ENCODE data around the gene RHBDL3. TPM values are rescaled to one million over a fixed set of nuclear protein-coding genes. Genes with fewer than 3 reads are reported as not detected.
A peak's percentile ranks its signal among the peaks of the same experiment; 100 is the strongest.

Gene RHBDL3
- polyA plus RNA-seq, 1 experiment: 0.01 TPM

- POLR2A ChIA-PET: no interaction called here
- peaks cover 52% of the 10 kb centered on the region for H3K27me3 ChIP-seq (ENCODE audit: control insufficient read depth, insufficient read depth, low read length)
- DNase-seq (ENCODE audit: low read depth): no peak
- peak overlapping the region; percentile 25 for H3K4me3 ChIP-seq (ENCODE audit: low read depth, low read length)
- TF ChIP-seq CTCF (IDR thresholded peaks at IDR 0.05; ENCODE audit: insufficient read depth, low read depth, low read length): no peak
- CTCF ChIA-PET: no interaction called here
- no peaks in the 10 kb centered on the region for H3K36me3 ChIP-seq (ENCODE audit: control insufficient read depth, insufficient read depth, low read length)
These were observed 1.0 kb downstream of the RHBDL3 start for GRCh38 chr17:32266389-32267301.

DNA sequence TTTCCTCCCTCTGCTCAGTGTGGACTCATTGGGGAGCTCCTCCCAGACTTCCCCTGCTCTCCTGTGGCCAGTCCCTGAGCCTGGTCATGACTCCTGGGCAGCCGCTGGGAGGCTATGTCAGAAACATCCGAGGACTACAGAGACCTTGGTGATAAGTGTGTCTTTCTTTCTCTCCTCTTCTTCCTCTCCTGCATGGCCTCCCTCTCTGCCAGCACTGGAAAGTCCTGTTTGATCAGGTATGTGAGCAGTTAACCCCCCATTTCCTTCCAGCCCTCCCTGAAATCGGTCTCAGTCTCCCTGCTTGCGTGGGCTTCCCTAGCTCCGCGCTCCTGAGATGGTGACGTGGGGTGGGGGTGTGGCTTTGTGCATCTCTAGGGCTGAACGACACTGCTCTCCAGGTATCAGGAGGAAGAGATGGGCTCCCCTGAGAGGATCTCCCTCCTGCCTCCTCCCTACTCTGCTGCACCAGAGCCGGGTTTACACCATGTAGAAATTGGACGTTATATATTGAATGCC, 2.1 kb downstream of the RHBDL3 start:
- peaks cover 43% of the 10 kb centered on the region for H3K27me3 ChIP-seq (ENCODE audit: control insufficient read depth, insufficient read depth, low read length)
- TF ChIP-seq CTCF (IDR thresholded peaks at IDR 0.05; ENCODE audit: insufficient read depth, low read depth, low read length): no peak
- ChIA-PET CTCF (no interaction called here), POLR2A (no interaction called here)
- H3K36me3 ChIP-seq (ENCODE audit: control insufficient read depth, insufficient read depth, low read length): no peaks in the 10 kb centered on the region
- no peak overlapping the region for H3K4me3 ChIP-seq (ENCODE audit: low read depth, low read length)
- no peak for DNase-seq (ENCODE audit: low read depth)

- no peak for DNase-seq (ENCODE audit: low read depth)
- H3K36me3 ChIP-seq (ENCODE audit: control insufficient read depth, insufficient read depth, low read length): no peaks in the 10 kb centered on the region
- TF ChIP-seq CTCF (IDR thresholded peaks at IDR 0.05; ENCODE audit: insufficient read depth, low read depth, low read length): no peak
- peaks cover 38% of the 10 kb centered on the region for H3K27me3 ChIP-seq (ENCODE audit: control insufficient read depth, insufficient read depth, low read length)
- POLR2A ChIA-PET: no interaction called here
- CTCF ChIA-PET: no interaction called here
- no peak overlapping the region for H3K4me3 ChIP-seq (ENCODE audit: low read depth, low read length)
These were observed 3.2 kb downstream of the RHBDL3 start for GRCh38 chr17:32268734-32269288.

GRCh38 chr17:32269377-32269776, 3.7 kb downstream of the RHBDL3 start:
- DNase-seq (ENCODE audit: low read depth): no peak
- CTCF ChIA-PET: no interaction called here

More at GRCh38 chr17:32269377-32269776, 3.7 kb downstream of the RHBDL3 start:
- Histone ChIP-seq H3K27me3 (ENCODE audit: control insufficient read depth, insufficient read depth, low read length) (peaks cover 33% of the 10 kb centered on the region), H3K4me3 (ENCODE audit: low read depth, low read length) (no peak overlapping the region), H3K36me3 (ENCODE audit: control insufficient read depth, insufficient read depth, low read length) (no peaks in the 10 kb centered on the region)
- POLR2A ChIA-PET: no interaction called here
- TF ChIP-seq CTCF (IDR thresholded peaks at IDR 0.05; ENCODE audit: insufficient read depth, low read depth, low read length): no peak

Measured in BJ (cell line).